GM12864 (cell line): ENCODE measurements around the gene TAF8.
"Not testable (repeated sequence)": the region's sequence is repeated elsewhere in the genome, so short reads cannot be mapped to it uniquely, and the experiment has no call there.

Experiments used
- DNase-seq: peaks from one replicate; pipeline ENCODE4 v3.0.0-alpha.2; 2011; ENCODE audit warnings: low read depth
- H3K4me3 ChIP-seq: 2 replicates; pipeline ENCODE4 v1.5.1; 2011; ENCODE audit warnings: mild to moderate bottlenecking, low read depth, low read length, control low read depth
- TF ChIP-seq, protein P1 (sequence below): IDR thresholded peaks from 2 replicates; pipeline ENCODE4 v1.5.1; 2011; ENCODE audit warnings: low read depth, mild to moderate bottlenecking, moderate library complexity, low read length, control low read depth, inconsistent platforms; ENCODE audit errors: missing control alignments

Gene TAF8

DNA sequence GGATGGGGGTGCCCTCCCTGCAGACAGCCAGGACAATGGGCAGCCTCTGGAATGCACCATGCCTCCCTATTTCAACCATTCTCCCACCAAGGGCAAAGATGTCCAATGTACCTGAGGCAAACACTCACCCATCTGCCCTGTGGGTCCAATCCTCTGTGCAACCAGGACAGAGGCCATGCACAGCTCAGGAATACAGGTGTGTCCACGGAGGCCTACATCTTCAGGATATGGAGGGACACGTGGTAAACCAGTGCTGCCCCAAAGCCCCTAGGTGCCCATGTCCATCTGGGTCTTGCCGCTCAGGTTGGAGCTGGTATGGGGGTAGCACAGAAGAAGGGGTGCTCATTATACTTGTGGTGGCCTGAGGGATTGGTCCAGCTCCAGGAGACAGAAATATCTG is 20.4 kb upstream of the TAF8 start:
- TF ChIP-seq, protein P1, sequence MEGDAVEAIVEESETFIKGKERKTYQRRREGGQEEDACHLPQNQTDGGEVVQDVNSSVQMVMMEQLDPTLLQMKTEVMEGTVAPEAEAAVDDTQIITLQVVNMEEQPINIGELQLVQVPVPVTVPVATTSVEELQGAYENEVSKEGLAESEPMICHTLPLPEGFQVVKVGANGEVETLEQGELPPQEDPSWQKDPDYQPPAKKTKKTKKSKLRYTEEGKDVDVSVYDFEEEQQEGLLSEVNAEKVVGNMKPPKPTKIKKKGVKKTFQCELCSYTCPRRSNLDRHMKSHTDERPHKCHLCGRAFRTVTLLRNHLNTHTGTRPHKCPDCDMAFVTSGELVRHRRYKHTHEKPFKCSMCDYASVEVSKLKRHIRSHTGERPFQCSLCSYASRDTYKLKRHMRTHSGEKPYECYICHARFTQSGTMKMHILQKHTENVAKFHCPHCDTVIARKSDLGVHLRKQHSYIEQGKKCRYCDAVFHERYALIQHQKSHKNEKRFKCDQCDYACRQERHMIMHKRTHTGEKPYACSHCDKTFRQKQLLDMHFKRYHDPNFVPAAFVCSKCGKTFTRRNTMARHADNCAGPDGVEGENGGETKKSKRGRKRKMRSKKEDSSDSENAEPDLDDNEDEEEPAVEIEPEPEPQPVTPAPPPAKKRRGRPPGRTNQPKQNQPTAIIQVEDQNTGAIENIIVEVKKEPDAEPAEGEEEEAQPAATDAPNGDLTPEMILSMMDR = no peak
- no peak for DNase-seq
- H3K4me3 ChIP-seq = no peak overlapping the region

- DNase-seq = no peak
- H3K4me3 ChIP-seq = no peak overlapping the region
- TF ChIP-seq, protein P1 = no peak
Measured at GRCh38 chr6:42030585-42031506, 19.5 kb upstream of the TAF8 start.

GRCh38 chr6:42032366-42032765 is 18.0 kb upstream of the TAF8 start:
- no peak for DNase-seq
- no peak overlapping the region for H3K4me3 ChIP-seq
- TF ChIP-seq, protein P1 = no peak

- DNase-seq, H3K4me3 ChIP-seq: not testable (repeated sequence)
Measured at GRCh38 chr6:42037669-42038068, 12.7 kb upstream of the TAF8 start.

DNA sequence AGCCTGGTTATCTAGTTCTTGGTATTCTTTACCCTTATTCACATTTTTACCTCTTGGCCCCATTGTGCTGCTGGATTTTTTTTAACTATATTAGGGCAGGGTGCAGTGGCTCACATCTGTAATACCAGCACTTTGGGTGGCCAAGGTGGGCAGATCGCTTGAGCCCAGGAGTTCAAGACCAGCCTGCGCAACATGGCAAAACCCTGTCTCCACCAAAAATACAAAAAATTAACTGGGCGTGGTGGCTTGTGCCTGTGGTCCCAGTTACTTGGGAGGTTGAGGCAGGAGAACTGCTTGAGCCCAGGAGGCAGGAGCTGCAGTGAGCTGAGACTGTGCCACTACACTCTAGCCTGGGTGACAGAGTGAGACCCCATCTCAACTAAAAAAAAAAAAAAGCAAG is 12.2 kb upstream of the TAF8 start:
- DNase-seq = no peak
- TF ChIP-seq, protein P1 = no peak
- no peak overlapping the region for H3K4me3 ChIP-seq

- no peak for DNase-seq
- no peak overlapping the region for H3K4me3 ChIP-seq
- TF ChIP-seq, protein P1 = no peak
Measured at GRCh38 chr6:42038811-42039408, 11.4 kb upstream of the TAF8 start.

DNA sequence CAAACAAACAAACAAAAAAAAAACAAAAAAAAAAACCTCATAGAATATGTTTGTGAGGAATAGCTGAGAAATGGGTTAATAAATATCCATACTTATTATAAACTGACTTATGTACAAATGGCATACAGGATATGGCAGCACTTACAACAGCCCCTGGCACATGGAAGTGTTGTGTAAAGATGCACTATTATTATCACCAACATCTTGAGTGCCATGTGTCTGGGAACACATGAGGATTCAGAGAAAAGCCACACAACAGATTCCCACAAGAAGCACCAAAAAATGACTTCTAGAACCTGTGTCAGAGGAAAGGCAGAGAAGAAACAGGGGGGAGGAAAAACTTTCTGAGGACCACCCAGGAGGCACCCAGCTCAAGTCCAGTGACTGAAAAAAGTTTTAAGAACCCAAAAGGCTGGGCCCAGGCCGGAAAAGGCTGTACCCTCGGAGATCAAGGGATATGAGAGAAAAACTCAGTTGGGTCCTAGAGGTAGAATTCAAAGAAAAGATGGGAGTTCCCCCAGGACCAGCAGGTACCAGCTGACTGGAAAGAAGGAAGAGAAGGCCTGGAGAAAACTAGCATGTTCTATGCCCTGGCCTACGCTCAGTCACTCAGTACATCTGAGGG is 9.4 kb upstream of the TAF8 start:
- no peak overlapping the region for H3K4me3 ChIP-seq
- no peak for DNase-seq
- TF ChIP-seq, protein P1 = no peak
